ENCODE results near the gene SLC11A2. TPM values are rescaled to one million over a fixed set of nuclear protein-coding genes. Genes with fewer than 3 reads are reported as not detected.

Gene SLC11A2
- total RNA-seq, 2 donors from 2014 or later: 74.3 to 99.1 TPM

GRCh38 chr12:51025338-51025835 lies 797 bp downstream of the SLC11A2 start:
- Histone ChIP-seq H3K36me3 (ENCODE audit: control insufficient read depth, insufficient read depth, low read length) (no peaks in the 10 kb centered on the region), H3K27me3 (ENCODE audit: control insufficient read depth, insufficient read depth, low read length, poor library complexity, severe bottlenecking) (no peaks in the 10 kb centered on the region), H3K9ac (ENCODE audit: extremely low read depth, low read length, poor library complexity, severe bottlenecking) (peak overlapping the region; percentile 70), H3K4me1 (ENCODE audit: control insufficient read depth, insufficient read depth, low read length) (no peaks in the 10 kb centered on the region), H3K4me3 (ENCODE audit: low read length) (peak overlapping the region; percentile 99), H3K27ac (ENCODE audit: low read depth, low read length) (peak overlapping the region; percentile 93), H3K9me3 (ENCODE audit: control insufficient read depth, low read length) (no peaks in the 10 kb centered on the region)
- Mint-ChIP-seq H3K4me1 (peaks cover 26% of the 10 kb centered on the region), H3K4me3 (peak overlapping the region; percentile 71), H3K27ac (peak overlapping the region; percentile 93), H3K36me3 (ENCODE audit: low read depth) (no peaks in the 10 kb centered on the region), H3K9me3 (no peaks in the 10 kb centered on the region), H3K27me3 (ENCODE audit: insufficient read depth) (no peaks in the 10 kb centered on the region)
- WGBS, 2 experiments (ENCODE audit: insufficient coverage in 1 of 2, insufficient read length in 1 of 2): 4 to 21% methylated on average over 2 to 9 of the region's 9 CpGs
- DNase-seq: no peak
- no peak for TF ChIP-seq CTCF (conservative IDR thresholded peaks at IDR 0.05)

- H3K27ac ChIP-seq (ENCODE audit: low read depth, low read length): no peak overlapping the region
- H3K36me3 Mint-ChIP-seq (ENCODE audit: low read depth): no peaks in the 10 kb centered on the region
- no peak for DNase-seq
- no peaks in the 10 kb centered on the region for H3K27me3 ChIP-seq (ENCODE audit: control insufficient read depth, insufficient read depth, low read length, poor library complexity, severe bottlenecking)
- peaks cover 26% of the 10 kb centered on the region for H3K4me1 Mint-ChIP-seq
- no peak overlapping the region for H3K9ac ChIP-seq (ENCODE audit: extremely low read depth, low read length, poor library complexity, severe bottlenecking)
- H3K4me3 ChIP-seq (ENCODE audit: low read length): peak overlapping the region; percentile 99
- peak overlapping the region; percentile 71 for H3K4me3 Mint-ChIP-seq
- no peaks in the 10 kb centered on the region for H3K4me1 ChIP-seq (ENCODE audit: control insufficient read depth, insufficient read depth, low read length)
- H3K9me3 ChIP-seq (ENCODE audit: control insufficient read depth, low read length): no peaks in the 10 kb centered on the region
- no peaks in the 10 kb centered on the region for H3K27me3 Mint-ChIP-seq (ENCODE audit: insufficient read depth)
- H3K27ac Mint-ChIP-seq: peak overlapping the region; percentile 93
- TF ChIP-seq CTCF (conservative IDR thresholded peaks at IDR 0.05): no peak
- no peaks in the 10 kb centered on the region for H3K36me3 ChIP-seq (ENCODE audit: control insufficient read depth, insufficient read depth, low read length)
- no peaks in the 10 kb centered on the region for H3K9me3 Mint-ChIP-seq
- 92 to 100% methylated on average over 3 to 4 of the region's 4 CpGs for WGBS, 2 experiments (ENCODE audit: insufficient coverage in 1 of 2, insufficient read length in 1 of 2)
Observed at GRCh38 chr12:51023625-51024382, 2.4 kb downstream of the SLC11A2 start.

- no peaks in the 10 kb centered on the region for H3K27me3 Mint-ChIP-seq (ENCODE audit: insufficient read depth)
- H3K9me3 Mint-ChIP-seq: no peaks in the 10 kb centered on the region
- Histone ChIP-seq H3K9me3 (ENCODE audit: control insufficient read depth, low read length) (no peaks in the 10 kb centered on the region), H3K4me3 (ENCODE audit: low read length) (no peak overlapping the region), H3K9ac (ENCODE audit: extremely low read depth, low read length, poor library complexity, severe bottlenecking) (no peak overlapping the region), H3K27me3 (ENCODE audit: control insufficient read depth, insufficient read depth, low read length, poor library complexity, severe bottlenecking) (no peaks in the 10 kb centered on the region), H3K4me1 (ENCODE audit: control insufficient read depth, insufficient read depth, low read length) (no peaks in the 10 kb centered on the region), H3K36me3 (ENCODE audit: control insufficient read depth, insufficient read depth, low read length) (no peaks in the 10 kb centered on the region), H3K27ac (ENCODE audit: low read depth, low read length) (no peak overlapping the region)
- peaks cover 15% of the 10 kb centered on the region for H3K4me1 Mint-ChIP-seq
- no peak for TF ChIP-seq CTCF (conservative IDR thresholded peaks at IDR 0.05)
- WGBS, 2 experiments (ENCODE audit: insufficient coverage in 1 of 2, insufficient read length in 1 of 2): 88% methylated on average over 1 of the region's 1 CpG; no CpG with 5 or more reads in 1 of the 2 experiments
- H3K27ac Mint-ChIP-seq: no peak overlapping the region
- peaks cover 1% of the 10 kb centered on the region for H3K36me3 Mint-ChIP-seq (ENCODE audit: low read depth)
- no peak for DNase-seq
- H3K4me3 Mint-ChIP-seq: no peak overlapping the region
Observed at GRCh38 chr12:51021694-51022093, 4.5 kb downstream of the SLC11A2 start.
